Glomerular endothelial cell (primary cell): ENCODE measurements around the gene HM13. TPM values are rescaled to one million over a fixed set of nuclear protein-coding genes. Genes with fewer than 3 reads are reported as not detected.
"Not testable (repeated sequence)": the region's sequence is repeated elsewhere in the genome, so short reads cannot be mapped to it uniquely, and the experiment has no call there.

ENCODE experiments used
- DNase-seq: peaks from one replicate; pipeline ENCODE4 v3.0.0-alpha.2; 2011; ENCODE audit warnings: low read depth, low spot score; ENCODE audit errors: extremely low read depth
- total RNA-seq: library from RNA; depleted of rRNA; stranded (reverse); fragments of >200 nt; gene quantifications from 2 replicates; pipeline ENCODE4 v1.2.3, GENCODE V29; 2015

Gene HM13
- total RNA-seq: 95.5 and 129 TPM in 2 replicates

GRCh38 chr20:31514154-31515071 lies at the start of gene HM13:
Gene HM13, plus strand, starts transcription at chr20:31514442. Its CDS starts 110 bp downstream, at chr20:31514552.
- peak; percentile 68 for DNase-seq

DNA sequence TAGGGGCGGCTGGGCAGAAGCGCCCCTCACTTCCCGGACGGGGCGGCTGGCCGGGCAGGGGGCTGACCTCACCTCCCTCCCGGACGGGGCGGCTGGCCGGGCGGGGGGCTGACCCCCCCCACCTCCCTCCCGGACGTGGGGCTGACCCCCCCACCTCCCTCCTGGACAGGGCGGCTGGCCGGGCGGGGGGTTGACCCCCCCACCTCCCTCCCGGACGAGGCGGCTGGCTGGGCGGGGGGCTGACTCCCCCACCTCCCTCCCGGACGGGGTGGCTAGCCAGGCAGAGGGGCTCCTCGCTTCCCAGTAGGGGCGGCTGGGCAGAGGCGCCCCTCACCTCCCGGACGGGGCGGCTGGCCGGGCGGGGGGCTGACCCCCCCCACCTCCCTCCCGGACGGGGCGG lies 43.3 kb upstream of the HM13 start:
- not testable (repeated sequence) for DNase-seq

- no peak for DNase-seq
Measured at GRCh38 chr20:31472395-31473330, 41.6 kb upstream of the HM13 start.

DNA sequence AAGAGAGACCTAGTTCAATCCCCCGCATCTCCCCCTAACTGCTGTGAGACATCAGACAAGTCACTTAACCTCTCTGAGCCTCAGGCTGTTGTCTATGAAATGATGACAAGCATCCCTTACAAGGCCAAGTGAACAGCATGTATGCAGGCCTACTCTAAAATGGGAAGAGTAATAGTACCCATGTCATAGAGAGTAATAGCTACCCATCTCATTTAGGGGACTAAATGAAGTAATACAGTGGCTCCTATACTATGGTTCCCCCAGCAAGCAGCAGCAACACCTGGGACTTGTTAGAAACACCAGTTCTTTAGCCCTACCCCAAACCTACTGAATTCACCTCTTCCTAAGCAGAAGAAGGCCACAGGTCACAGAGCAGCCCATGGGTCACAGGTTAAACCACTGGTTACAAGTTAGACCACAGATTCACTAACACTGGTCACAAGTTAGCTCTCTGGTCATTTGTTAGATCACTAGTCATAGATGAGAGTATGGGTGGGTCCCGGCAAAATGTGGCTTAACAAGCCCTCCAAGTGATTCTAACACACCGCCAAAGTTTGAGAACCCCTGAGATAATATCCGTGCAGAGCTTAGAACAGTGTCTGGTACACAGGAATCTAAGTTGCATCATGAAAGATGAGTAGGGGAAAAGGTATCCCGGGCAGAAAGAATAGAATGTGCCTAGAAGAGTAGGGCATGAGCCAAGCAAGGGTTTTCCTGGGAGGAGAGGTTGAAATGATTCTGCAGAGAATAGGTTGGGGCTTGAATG lies 40.7 kb upstream of the HM13 start:
- DNase-seq: no peak

DNA sequence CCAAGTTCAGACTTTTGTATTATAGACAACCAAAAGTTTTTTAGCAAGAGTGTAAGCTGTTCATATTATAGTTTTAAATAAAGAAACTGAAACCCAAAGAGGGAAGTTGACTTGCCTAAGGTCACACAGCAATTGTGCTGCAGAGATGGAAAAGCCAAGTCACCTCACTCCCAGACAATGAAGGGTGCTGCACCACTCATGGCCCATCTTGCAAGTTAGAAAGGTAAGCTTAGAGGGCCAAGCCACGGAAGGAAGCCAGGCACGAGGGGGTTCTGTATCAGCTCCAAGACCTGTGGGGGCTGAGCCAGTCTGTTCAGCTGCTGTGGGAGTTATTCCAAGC lies 40.2 kb upstream of the HM13 start:
- DNase-seq: no peak

- DNase-seq: no peak
Measured at GRCh38 chr20:31474758-31475427, 39.3 kb upstream of the HM13 start, which contains the start of the genes DEFB124 and REM1. Gene DEFB124, minus strand, starts transcription at chr20:31475127. Its CDS starts 2,114 bp downstream, at chr20:31473013. Gene REM1, plus strand, starts transcription at chr20:31475288. Its CDS starts 1,158 bp downstream, at chr20:31476446.

GRCh38 chr20:31475472-31476293 lies 38.6 kb upstream of the HM13 start:
- DNase-seq: no peak

DNA sequence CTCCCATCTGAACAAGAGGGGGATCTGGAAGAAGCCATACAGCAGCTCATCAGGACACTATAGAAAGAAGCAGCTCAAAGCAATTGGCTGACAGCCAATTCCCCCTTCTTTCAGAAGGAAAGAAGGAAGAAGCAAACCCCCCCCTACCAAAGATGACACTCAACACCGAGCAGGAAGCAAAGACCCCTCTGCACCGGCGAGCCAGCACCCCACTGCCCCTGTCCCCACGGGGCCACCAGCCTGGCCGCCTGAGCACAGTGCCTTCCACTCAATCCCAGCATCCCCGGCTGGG lies 38.0 kb upstream of the HM13 start:
- no peak for DNase-seq

- DNase-seq: no peak
Measured at GRCh38 chr20:31476643-31477215, 37.5 kb upstream of the HM13 start.

GRCh38 chr20:31484001-31484400 lies 30.2 kb upstream of the HM13 start:
- DNase-seq: no peak

GRCh38 chr20:31485450-31486339 lies 28.5 kb upstream of the HM13 start:
- no peak for DNase-seq

DNA sequence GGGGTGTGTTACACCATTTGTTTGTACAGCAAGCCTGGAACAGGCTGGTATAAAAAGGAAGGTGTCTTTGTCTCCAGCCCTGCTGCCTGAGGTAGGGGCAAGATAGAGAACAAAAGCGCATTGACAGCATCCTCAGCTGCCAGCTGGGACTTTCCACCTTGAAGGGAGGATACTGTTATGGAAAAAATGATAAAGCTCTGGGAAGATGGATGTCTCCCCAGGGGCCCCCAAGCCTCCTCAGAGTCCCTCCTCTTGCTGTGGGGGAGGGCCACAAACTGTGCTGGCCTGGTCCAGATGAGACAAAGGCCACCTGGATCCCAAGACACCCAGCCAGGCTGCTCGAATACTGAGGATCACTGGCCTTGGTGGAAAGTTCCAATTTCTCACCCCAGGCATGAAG lies 26.1 kb upstream of the HM13 start:
- DNase-seq: no peak

GRCh38 chr20:31489152-31489551 lies 25.1 kb upstream of the HM13 start:
- no peak for DNase-seq

DNA sequence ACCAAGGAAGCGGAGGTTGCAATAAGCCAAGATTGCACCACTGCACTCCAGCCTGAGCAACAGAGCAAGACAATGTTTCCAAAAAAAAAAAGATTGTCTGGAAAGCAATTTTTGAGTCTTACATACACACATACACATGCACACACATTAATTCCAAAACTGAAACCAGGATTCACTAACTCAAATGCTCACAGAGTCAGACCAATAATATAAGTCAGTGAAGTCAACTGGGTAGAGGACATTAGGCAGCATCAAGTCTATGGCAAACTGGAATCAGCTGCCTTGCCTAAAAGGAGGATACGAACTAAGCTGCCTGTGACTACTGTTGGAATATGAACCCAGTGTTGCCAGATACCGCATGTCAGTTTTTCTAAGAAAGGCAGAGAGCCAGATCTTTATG lies 23.5 kb upstream of the HM13 start:
- no peak for DNase-seq

DNA sequence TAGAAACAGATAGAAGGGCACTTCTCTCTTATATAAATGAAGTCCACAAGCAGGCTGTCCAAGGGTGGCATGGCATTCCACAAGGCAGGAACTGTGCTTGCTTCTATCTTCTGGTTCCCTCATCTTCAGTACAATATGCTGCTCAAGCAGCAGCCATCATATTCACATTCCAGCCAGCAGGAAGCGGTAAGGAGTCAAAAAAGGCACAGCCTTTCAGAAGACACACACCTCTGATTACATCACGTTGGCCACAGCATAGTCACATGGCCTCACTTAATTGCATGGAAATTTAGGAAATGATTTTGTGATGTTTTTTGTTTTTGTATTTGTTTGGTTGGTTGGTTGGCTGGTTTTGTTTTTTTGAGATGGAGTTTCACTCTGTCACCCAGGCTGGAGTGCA lies 20.1 kb upstream of the HM13 start:
- no peak for DNase-seq

DNA sequence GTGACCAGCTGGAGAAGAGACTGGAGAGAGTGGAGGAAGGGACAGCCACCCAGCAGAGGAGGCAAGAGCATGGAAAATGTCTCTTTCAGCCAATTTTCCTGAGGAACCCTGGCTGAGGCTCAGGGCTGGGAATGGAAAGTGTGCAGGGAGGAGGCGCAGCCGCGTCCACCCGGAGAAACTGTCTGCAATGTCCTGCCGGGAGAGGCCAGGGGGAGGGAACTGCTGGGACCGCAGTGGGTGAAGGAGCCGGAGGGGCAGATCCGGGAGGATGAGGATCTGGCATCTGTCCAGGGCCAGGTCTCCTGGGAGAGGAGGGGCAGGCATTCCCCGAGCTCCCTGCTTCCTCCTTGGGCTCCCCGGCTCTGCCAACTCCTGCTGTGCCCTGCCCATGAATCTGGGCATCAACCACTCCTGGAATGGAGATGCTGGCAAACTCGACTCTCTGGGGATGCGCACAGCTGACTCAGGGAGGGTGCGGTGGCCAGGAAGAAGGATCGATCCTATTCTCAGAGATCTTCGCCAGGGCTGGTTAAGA lies 17.4 kb upstream of the HM13 start:
- no peak for DNase-seq

DNA sequence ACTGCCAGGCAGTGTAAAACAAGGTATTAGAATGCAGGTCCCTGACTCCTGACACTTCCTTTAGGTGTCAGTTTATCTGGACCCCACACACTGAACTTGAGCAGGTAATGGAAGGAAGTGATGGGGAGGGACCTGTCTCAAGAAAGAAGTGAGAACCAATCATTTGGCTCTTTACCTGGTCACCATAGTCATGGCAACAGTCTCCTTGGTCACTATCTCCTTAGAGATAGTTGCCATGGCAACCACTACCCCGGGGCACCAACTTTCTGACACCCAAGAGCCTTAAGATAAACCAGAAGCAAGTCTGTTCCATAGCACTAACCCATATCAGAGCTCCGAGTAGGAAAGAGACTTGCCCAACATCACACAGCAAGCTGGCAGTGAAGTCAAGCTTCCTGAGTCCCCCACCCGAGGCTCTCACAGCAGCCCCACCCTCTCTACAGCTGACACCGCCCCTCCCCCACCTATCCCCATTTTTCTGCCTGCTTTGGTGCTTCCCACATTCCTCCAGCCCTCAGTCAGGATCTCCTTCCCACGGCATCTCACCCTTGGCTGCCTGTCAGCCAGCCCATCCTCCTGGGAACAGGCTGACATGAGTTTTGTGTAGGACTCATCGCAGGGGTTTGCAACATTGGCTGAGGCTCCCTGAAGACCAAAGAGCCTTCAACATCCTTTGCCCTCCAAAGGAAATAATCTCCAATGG lies 16.3 kb upstream of the HM13 start:
- no peak for DNase-seq
